ENCODE measurements around the gene CFAP69.

Gene CFAP69

GRCh38 chr7:90244909-90245851 is at the start of gene CFAP69:
CFAP69 (plus strand) TSS chr7:90245174; CDS start chr7:90245425, 251 bp downstream.
- DNase-seq, result peak; percentile 70

- no peak for DNase-seq
These were observed 43.3 kb upstream of the CFAP69 start for GRCh38 chr7:90201500-90202195.

GRCh38 chr7:90207956-90208355 is 37.0 kb upstream of the CFAP69 start:
- DNase-seq, result no peak

- DNase-seq, result no peak
These were observed 35.2 kb upstream of the CFAP69 start for GRCh38 chr7:90209776-90210175.

GRCh38 chr7:90210475-90210874 is 34.5 kb upstream of the CFAP69 start:
- no peak for DNase-seq

GRCh38 chr7:90210981-90211380 is 34.0 kb upstream of the CFAP69 start:
- DNase-seq, result no peak

- peak; percentile 68 for DNase-seq
These were observed 33.4 kb upstream of the CFAP69 start, which contains the start of gene STEAP2 for GRCh38 chr7:90211391-90212148. STEAP2 (plus strand) TSS chr7:90211740; CDS start chr7:90225083, 13,343 bp downstream.

- no peak for DNase-seq
These were observed 32.9 kb upstream of the CFAP69 start for GRCh38 chr7:90212149-90212495.

GRCh38 chr7:90213521-90213920 is 31.5 kb upstream of the CFAP69 start:
- no peak for DNase-seq

- DNase-seq, result no peak
These were observed 28.8 kb upstream of the CFAP69 start for GRCh38 chr7:90216080-90216674.

- no peak for DNase-seq
These were observed 28.2 kb upstream of the CFAP69 start for GRCh38 chr7:90216771-90217170.

- DNase-seq, result no peak
These were observed 22.6 kb upstream of the CFAP69 start for GRCh38 chr7:90222390-90222789.

GRCh38 chr7:90222811-90223725 is 21.9 kb upstream of the CFAP69 start:
- no peak for DNase-seq

- no peak for DNase-seq
These were observed 20.8 kb upstream of the CFAP69 start for GRCh38 chr7:90224195-90224594.

- DNase-seq, result no peak
These were observed 19.8 kb upstream of the CFAP69 start for GRCh38 chr7:90225181-90225580.

- no peak for DNase-seq
These were observed 19.4 kb upstream of the CFAP69 start for GRCh38 chr7:90225601-90226000.

GRCh38 chr7:90227259-90227658 is 17.7 kb upstream of the CFAP69 start:
- DNase-seq, result no peak

GRCh38 chr7:90229682-90230081 is 15.3 kb upstream of the CFAP69 start:
- no peak for DNase-seq

GRCh38 chr7:90230834-90231233 is 14.1 kb upstream of the CFAP69 start:
- DNase-seq, result no peak

- no peak for DNase-seq
These were observed 13.7 kb upstream of the CFAP69 start for GRCh38 chr7:90231304-90231703.

- DNase-seq, result no peak
These were observed 12.5 kb upstream of the CFAP69 start for GRCh38 chr7:90232430-90232829.

- DNase-seq, result no peak
These were observed 11.4 kb upstream of the CFAP69 start for GRCh38 chr7:90233569-90233968.
